IMR-90 (cell line): Measurements from ENCODE around the gene MERTK. TPM values are rescaled to one million over a fixed set of nuclear protein-coding genes. Genes with fewer than 3 reads are reported as not detected.

Experiments used
- ATAC-seq: fragments of 200-7000 bp; cut with Tn5 transposase; 2 replicates; pipeline ENCODE4 v1.9.1; 2020; ENCODE audit warnings: low read depth, mild to moderate bottlenecking, moderate library complexity
- BruUV-seq: library from RNA; stranded (reverse); fragments of 400-500 nt; replicated peaks from 2 replicates; lab custom pipeline; 2021; lab: Mats Ljungman, UMichigan
- CTCF ChIA-PET: fragments of 300-600 bp; formaldehyde crosslinking; extraction: SDS; loops from one replicate; lab custom pipeline; 2021; ENCODE audit warnings: antibody characterized with exemption; lab: Yijun Ruan, JAX
- POLR2A ChIA-PET: fragments of 300-600 bp; sonication (Branson Sonifier 250); formaldehyde crosslinking; loops from one replicate; lab custom pipeline; 2022; ENCODE audit warnings: antibody characterized with exemption; ENCODE audit not compliant: unreplicated experiment; lab: Charles Lee
- DNase-seq: peaks from one replicate; pipeline ENCODE4 v3.0.0; 2013
- H2AFZ ChIP-seq: replicated peaks from 2 replicates; pipeline ENCODE3; 2013; ENCODE audit warnings: low read length, mild to moderate bottlenecking; ENCODE audit not compliant: poor library complexity
- H2AK5ac ChIP-seq: 2 replicates; pipeline ENCODE4 v1.6.1; 2013; ENCODE audit warnings: low read depth, low read length, inconsistent platforms
- H2AK9ac ChIP-seq: replicated peaks from 2 replicates; pipeline ENCODE3; 2013; ENCODE audit warnings: mild to moderate bottlenecking, low read depth, low read length, moderate library complexity; ENCODE audit not compliant: poor library complexity
- H2BK120ac ChIP-seq: 2 replicates; pipeline ENCODE4 v1.6.1; 2013; ENCODE audit warnings: low read depth, low read length, inconsistent platforms
- H2BK15ac ChIP-seq: 3 replicates; pipeline ENCODE4 v1.6.1; 2013; ENCODE audit warnings: low read depth, low read length, inconsistent platforms
- H2BK20ac ChIP-seq: 2 replicates; pipeline ENCODE4 v1.6.1; 2013; ENCODE audit warnings: low read depth, mild to moderate bottlenecking, inconsistent platforms, low read length, moderate library complexity
- H2BK5ac ChIP-seq: 2 replicates; pipeline ENCODE4 v1.6.1; 2013; ENCODE audit warnings: mild to moderate bottlenecking, low read depth, low read length, inconsistent platforms; ENCODE audit not compliant: poor library complexity, severe bottlenecking
- H3K14ac ChIP-seq: replicated peaks from 2 replicates; pipeline ENCODE4 v1.6.1; 2013; ENCODE audit warnings: low read depth, low read length, inconsistent platforms
- H3K18ac ChIP-seq: 2 replicates; pipeline ENCODE4 v1.6.1; 2013; ENCODE audit warnings: low read depth, low read length, control low read depth
- H3K23ac ChIP-seq: 2 replicates; pipeline ENCODE4 v1.6.1; 2013; ENCODE audit warnings: low read depth, low read length, inconsistent platforms
- H3K27ac ChIP-seq: 2 replicates; pipeline ENCODE4 v1.5.1; 2013; ENCODE audit warnings: mild to moderate bottlenecking, control low read depth, low read length; ENCODE audit not compliant: insufficient read depth
- H3K27me3 ChIP-seq: 2 replicates; pipeline ENCODE4 v1.6.1; 2013; ENCODE audit warnings: low read length; ENCODE audit not compliant: control insufficient read depth, insufficient read depth
- H3K36me3 ChIP-seq: 2 replicates; pipeline ENCODE4 v1.6.1; 2013; ENCODE audit warnings: low read length, mixed read lengths; ENCODE audit not compliant: control insufficient read depth, insufficient read depth
- H3K4ac ChIP-seq: 2 replicates; pipeline ENCODE4 v1.6.1; 2013; ENCODE audit warnings: low read depth, low read length, inconsistent platforms
- H3K4me1 ChIP-seq: 2 replicates; pipeline ENCODE4 v1.6.1; 2013; ENCODE audit warnings: low read length, mixed read lengths; ENCODE audit not compliant: control insufficient read depth, insufficient read depth
- H3K4me2 ChIP-seq: 2 replicates; pipeline ENCODE4 v1.6.1; 2013; ENCODE audit warnings: low read depth, mild to moderate bottlenecking, control low read depth, low read length, moderate library complexity
- H3K4me3 ChIP-seq: 2 replicates; pipeline ENCODE4 v1.5.1; 2013; ENCODE audit warnings: low read depth, mild to moderate bottlenecking, control low read depth, low read length, moderate library complexity; ENCODE audit not compliant: insufficient read depth
- H3K56ac ChIP-seq: 2 replicates; pipeline ENCODE4 v1.6.1; 2013; ENCODE audit warnings: low read length, inconsistent platforms; ENCODE audit not compliant: insufficient read depth; ENCODE audit errors: extremely low read depth
- H3K79me1 ChIP-seq, 2 experiments: 2 replicates each; pipeline ENCODE4 v1.6.1; 2013; ENCODE audit warnings: low read length in 2 of 2, inconsistent platforms in 1 of 2, low read depth in 1 of 2
- H3K9ac ChIP-seq: 2 replicates; pipeline ENCODE4 v1.6.1; 2013; ENCODE audit warnings: low read depth, low read length, control low read depth
- H3K9me1 ChIP-seq: 2 replicates; pipeline ENCODE4 v1.6.1; 2013; ENCODE audit warnings: low read length, inconsistent platforms; ENCODE audit not compliant: insufficient read depth
- H3K9me3 ChIP-seq: 2 replicates; pipeline ENCODE4 v1.6.1; 2013; ENCODE audit warnings: low read length; ENCODE audit not compliant: control insufficient read depth, insufficient read depth
- H4K20me1 ChIP-seq: 2 replicates; pipeline ENCODE4 v1.6.1; 2013; ENCODE audit warnings: low read length, inconsistent platforms; ENCODE audit not compliant: insufficient read depth
- H4K5ac ChIP-seq: 2 replicates; pipeline ENCODE4 v1.6.1; 2013; ENCODE audit warnings: mild to moderate bottlenecking, low read depth, low read length, control low read depth
- H4K8ac ChIP-seq, 2 experiments: 2 replicates each; pipeline ENCODE4 v1.6.1; 2013; ENCODE audit warnings: low read depth in 2 of 2, low read length in 2 of 2, control low read depth in 1 of 2, inconsistent platforms in 1 of 2
- H4K91ac ChIP-seq: 2 replicates; pipeline ENCODE4 v1.6.1; 2013; ENCODE audit warnings: low read depth, low read length, inconsistent platforms; ENCODE audit not compliant: insufficient read depth
- BHLHE40 ChIP-seq: fragments of 150-350 bp; IDR thresholded peaks from 2 replicates; pipeline ENCODE4 v1.6.1; 2016; ENCODE audit warnings: mild to moderate bottlenecking, low read depth, low read length
- CHD1 ChIP-seq: IDR thresholded peaks from 2 replicates; pipeline ENCODE4 v1.6.1; 2012; ENCODE audit warnings: low read depth, low read length, improper control_type of control experiment
- FOS ChIP-seq: fragments of 150-350 bp; IDR thresholded peaks from 2 replicates; pipeline ENCODE4 v1.6.1; 2016; ENCODE audit warnings: low read depth, low read length
- MXI1 ChIP-seq: IDR thresholded peaks from 2 replicates; pipeline ENCODE4 v1.6.1; 2012; ENCODE audit warnings: low read depth, mild to moderate bottlenecking, low read length, moderate library complexity, borderline replicate concordance
- NFE2L2 ChIP-seq: fragments of 150-350 bp; IDR thresholded peaks from 2 replicates; pipeline ENCODE4 v1.6.1; 2016; ENCODE audit warnings: low read depth, mild to moderate bottlenecking, low read length
- POLR2A ChIP-seq: IDR thresholded peaks from 2 replicates; pipeline ENCODE4 v1.6.1; 2012; ENCODE audit warnings: mild to moderate bottlenecking, low read depth, low read length
- RAD21 ChIP-seq: IDR thresholded peaks from 2 replicates; pipeline ENCODE4 v1.6.1; 2012; ENCODE audit warnings: low read length, improper control_type of control experiment
- RCOR1 ChIP-seq: IDR thresholded peaks from 2 replicates; pipeline ENCODE4 v1.6.1; 2012; ENCODE audit warnings: mild to moderate bottlenecking, low read length, improper control_type of control experiment; ENCODE audit not compliant: insufficient replicate concordance
- SMC3 ChIP-seq: fragments of 150-350 bp; IDR thresholded peaks from 2 replicates; pipeline ENCODE4 v1.6.1; 2016; ENCODE audit warnings: low read depth, mild to moderate bottlenecking, antibody characterized with exemption, low read length, moderate library complexity
- WGBS, 2 experiments: methylation state at CpG; one replicate each; pipeline versions ENCODE4 v1.1.5 to v1.1.7; 2013; ENCODE audit warnings: missing lambda C conversion rate in 2 of 2; ENCODE audit not compliant: insufficient read length in 1 of 2; ENCODE audit errors: extremely low coverage in 2 of 2; 5-methylcytosine and 5-hydroxymethylcytosine counted together
- dilution Hi-C: fragments of 300-500 bp; cut with HindIII; formaldehyde crosslinking; loops from one replicate; pipeline ENCODE4 v1.14.3; 2018; ENCODE audit warnings: low sequenced_read_pairs; ENCODE audit not compliant: unreplicated experiment
- in situ Hi-C: fragments of 300-500 bp; cut with MboI; formaldehyde crosslinking; loops from 3 replicates; pipeline ENCODE4 v1.14.3; 2019; ENCODE audit warnings: low sequenced_read_pairs, inconsistent platforms, mixed read lengths
- intact Hi-C: fragments of 100-400 bp; cut with micrococcal nuclease; formaldehyde crosslinking; loops from 2 replicates; pipeline ENCODE4 v1.10.0; 2022
- polyA plus RNA-seq, 3 experiments: library from polyadenylated mRNA; depleted of rRNA; stranded (reverse); fragments of >200 nt; gene quantifications; 2 replicates each; pipeline ENCODE4 v1.2.3, GENCODE V29; 2012; ENCODE audit warnings: low replicate concordance in 1 of 3
- total RNA-seq: library from RNA; depleted of rRNA; stranded (reverse); fragments of >200 nt; gene quantifications from 2 replicates; pipeline ENCODE4 v1.2.3, GENCODE V29; 2012
- TF ChIP-seq, protein P1 (sequence below): conservative IDR thresholded peaks from 2 replicates; pipeline ENCODE4 v1.5.1; 2012; ENCODE audit warnings: mild to moderate bottlenecking, low read depth, low read length, improper control_type of control experiment
- TF ChIP-seq, protein P2 (sequence below): fragments of 150-350 bp; IDR thresholded peaks from 2 replicates; pipeline ENCODE4 v1.6.1; 2016; ENCODE audit warnings: low read depth, mild to moderate bottlenecking, low read length, moderate library complexity, borderline replicate concordance
- TF ChIP-seq, protein P3 (sequence below): fragments of 150-350 bp; IDR thresholded peaks from 2 replicates; pipeline ENCODE4 v1.6.1; 2017; ENCODE audit warnings: mild to moderate bottlenecking, antibody characterized with exemption, low read length, low read depth

MERTK gene
- total and polyA plus RNA-seq, 2 of the 4 experiments (the other 2 are of a cell fraction): 0.36 to 0.62 TPM

DNA sequence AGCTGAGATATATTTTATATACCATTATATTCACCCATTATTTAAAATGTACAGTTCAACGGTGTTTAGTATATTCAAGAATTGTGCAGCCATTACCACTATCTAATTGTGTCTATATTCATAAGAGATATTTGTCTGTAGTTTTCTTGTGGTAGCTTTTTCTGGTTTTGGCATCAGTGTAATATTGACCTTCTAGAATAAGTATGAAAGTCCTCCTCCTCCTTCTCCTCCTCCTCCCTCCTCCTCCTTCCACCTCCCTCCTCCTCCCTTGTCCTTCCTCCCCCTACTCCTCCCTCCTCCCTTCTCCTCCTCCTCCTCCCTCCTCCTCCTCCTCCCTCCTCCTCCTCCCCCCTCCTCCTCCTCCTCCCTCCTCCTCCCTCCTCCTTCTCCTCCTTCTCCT, 72.0 kb downstream of the MERTK start:
- in situ Hi-C loops: no loop called here
- Histone ChIP-seq H3K23ac (no peak overlapping the region), H4K8ac (no peak overlapping the region), H3K79me1 (no peaks in the 10 kb centered on the region), H2BK20ac (no peak overlapping the region), H2AK9ac (no peak overlapping the region), H2AFZ (no peak overlapping the region), H3K4me3 (no peak overlapping the region), H2BK120ac (no peak overlapping the region), H3K9me1 (peaks cover 4% of the 10 kb centered on the region; the same call in 1 of the 2 replicates), H3K18ac (no peak overlapping the region), H2BK15ac (no peak overlapping the region), H3K56ac (no peak overlapping the region), H3K14ac (no peak overlapping the region), H3K4me2 (no peak overlapping the region), H3K4me1 (peaks cover 5% of the 10 kb centered on the region), H4K5ac (no peak overlapping the region), H4K20me1 (no peaks in the 10 kb centered on the region), H2AK5ac (no peak overlapping the region), H4K91ac (no peak overlapping the region), H3K9me3 (no peaks in the 10 kb centered on the region), H3K4ac (no peak overlapping the region), H3K9ac (no peak overlapping the region), H3K27me3 (peaks cover 15% of the 10 kb centered on the region; the same call in 1 of the 2 replicates), H3K27ac (no peak overlapping the region), H3K36me3 (no peaks in the 10 kb centered on the region), H2BK5ac (no peak overlapping the region)
- BruUV-seq: no TSS peak
- WGBS, 2 experiments: no CpG with 5 or more reads among the region's 1 CpG
- ATAC-seq (no peak), DNase-seq (no peak)
- intact Hi-C loops: no loop called here
- CTCF ChIA-PET: no interaction called here
- dilution Hi-C loops: no loop called here
- TF ChIP-seq, protein P1, sequence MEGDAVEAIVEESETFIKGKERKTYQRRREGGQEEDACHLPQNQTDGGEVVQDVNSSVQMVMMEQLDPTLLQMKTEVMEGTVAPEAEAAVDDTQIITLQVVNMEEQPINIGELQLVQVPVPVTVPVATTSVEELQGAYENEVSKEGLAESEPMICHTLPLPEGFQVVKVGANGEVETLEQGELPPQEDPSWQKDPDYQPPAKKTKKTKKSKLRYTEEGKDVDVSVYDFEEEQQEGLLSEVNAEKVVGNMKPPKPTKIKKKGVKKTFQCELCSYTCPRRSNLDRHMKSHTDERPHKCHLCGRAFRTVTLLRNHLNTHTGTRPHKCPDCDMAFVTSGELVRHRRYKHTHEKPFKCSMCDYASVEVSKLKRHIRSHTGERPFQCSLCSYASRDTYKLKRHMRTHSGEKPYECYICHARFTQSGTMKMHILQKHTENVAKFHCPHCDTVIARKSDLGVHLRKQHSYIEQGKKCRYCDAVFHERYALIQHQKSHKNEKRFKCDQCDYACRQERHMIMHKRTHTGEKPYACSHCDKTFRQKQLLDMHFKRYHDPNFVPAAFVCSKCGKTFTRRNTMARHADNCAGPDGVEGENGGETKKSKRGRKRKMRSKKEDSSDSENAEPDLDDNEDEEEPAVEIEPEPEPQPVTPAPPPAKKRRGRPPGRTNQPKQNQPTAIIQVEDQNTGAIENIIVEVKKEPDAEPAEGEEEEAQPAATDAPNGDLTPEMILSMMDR: no peak
- TF ChIP-seq BHLHE40 (no peak), POLR2A (no peak), RAD21 (no peak), CHD1 (no peak), MXI1 (no peak), FOS (no peak), NFE2L2 (no peak), RCOR1 (no peak), SMC3 (no peak)
- TF ChIP-seq, protein P2, sequence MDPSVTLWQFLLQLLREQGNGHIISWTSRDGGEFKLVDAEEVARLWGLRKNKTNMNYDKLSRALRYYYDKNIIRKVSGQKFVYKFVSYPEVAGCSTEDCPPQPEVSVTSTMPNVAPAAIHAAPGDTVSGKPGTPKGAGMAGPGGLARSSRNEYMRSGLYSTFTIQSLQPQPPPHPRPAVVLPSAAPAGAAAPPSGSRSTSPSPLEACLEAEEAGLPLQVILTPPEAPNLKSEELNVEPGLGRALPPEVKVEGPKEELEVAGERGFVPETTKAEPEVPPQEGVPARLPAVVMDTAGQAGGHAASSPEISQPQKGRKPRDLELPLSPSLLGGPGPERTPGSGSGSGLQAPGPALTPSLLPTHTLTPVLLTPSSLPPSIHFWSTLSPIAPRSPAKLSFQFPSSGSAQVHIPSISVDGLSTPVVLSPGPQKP: no peak
- TF ChIP-seq, protein P3, sequence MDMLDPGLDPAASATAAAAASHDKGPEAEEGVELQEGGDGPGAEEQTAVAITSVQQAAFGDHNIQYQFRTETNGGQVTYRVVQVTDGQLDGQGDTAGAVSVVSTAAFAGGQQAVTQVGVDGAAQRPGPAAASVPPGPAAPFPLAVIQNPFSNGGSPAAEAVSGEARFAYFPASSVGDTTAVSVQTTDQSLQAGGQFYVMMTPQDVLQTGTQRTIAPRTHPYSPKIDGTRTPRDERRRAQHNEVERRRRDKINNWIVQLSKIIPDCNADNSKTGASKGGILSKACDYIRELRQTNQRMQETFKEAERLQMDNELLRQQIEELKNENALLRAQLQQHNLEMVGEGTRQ: no peak
- POLR2A ChIA-PET: no interaction called here
